ENCODE measurements around the gene CCDC63.

The CCDC63 gene

GRCh38 chr12:110888256-110888991 lies 41.6 kb downstream of the CCDC63 start:
- no peak for DNase-seq

- DNase-seq: no peak
Observed at GRCh38 chr12:110889361-110889760, 42.6 kb downstream of the CCDC63 start.

- DNase-seq: no peak
Observed at GRCh38 chr12:110893956-110894355, 47.2 kb downstream of the CCDC63 start.

- no peak for DNase-seq
Observed at GRCh38 chr12:110896559-110896958, 49.8 kb downstream of the CCDC63 start.

GRCh38 chr12:110901401-110901800 lies 54.6 kb downstream of the CCDC63 start:
- no peak for DNase-seq

GRCh38 chr12:110903511-110903910 lies 56.7 kb downstream of the CCDC63 start:
- no peak for DNase-seq

- DNase-seq: no peak
Observed at GRCh38 chr12:110906083-110906482, 59.3 kb downstream of the CCDC63 start.

GRCh38 chr12:110906516-110906915 lies 59.7 kb downstream of the CCDC63 start:
- no peak for DNase-seq

GRCh38 chr12:110906985-110907384 lies 60.2 kb downstream of the CCDC63 start:
- DNase-seq: no peak

- no peak for DNase-seq
Observed at GRCh38 chr12:110907583-110907982, 60.8 kb downstream of the CCDC63 start.

GRCh38 chr12:110908377-110909152 lies 61.8 kb downstream of the CCDC63 start:
- DNase-seq: no peak

GRCh38 chr12:110912263-110912662 lies 65.5 kb downstream of the CCDC63 start:
- DNase-seq: no peak

GRCh38 chr12:110913119-110914056 lies 66.6 kb downstream of the CCDC63 start:
- no peak for DNase-seq

GRCh38 chr12:110916295-110916875 lies 69.6 kb downstream of the CCDC63 start:
- no peak for DNase-seq

- no peak for DNase-seq
Observed at GRCh38 chr12:110917467-110917866, 70.7 kb downstream of the CCDC63 start.

- no peak for DNase-seq
Observed at GRCh38 chr12:110917961-110918360, 71.2 kb downstream of the CCDC63 start.

- no peak for DNase-seq
Observed at GRCh38 chr12:110919720-110920119, 72.9 kb downstream of the CCDC63 start.

GRCh38 chr12:110920324-110920910 lies 73.6 kb downstream of the CCDC63 start, which contains the start of gene MYL2:
Gene MYL2 (minus strand): TSS chr12:110920579. CDS start chr12:110920529, 50 bp downstream.
- no peak for DNase-seq

GRCh38 chr12:110921262-110921661 lies 74.5 kb downstream of the CCDC63 start:
- no peak for DNase-seq

- no peak for DNase-seq
Observed at GRCh38 chr12:110922652-110923051, 75.9 kb downstream of the CCDC63 start.

GRCh38 chr12:110923192-110923591 lies 76.4 kb downstream of the CCDC63 start:
- no peak for DNase-seq

GRCh38 chr12:110923692-110924334 lies 77.0 kb downstream of the CCDC63 start:
- DNase-seq: no peak

Measured in activated CD4-positive, alpha-beta T cell treated with anti-CD3 and anti-CD28 coated beads, Interleukin-2, amount 50 U/mL, for 1 hour (primary cell).